ENCODE results near the gene AASDH. TPM values are rescaled to one million over a fixed set of nuclear protein-coding genes. Genes with fewer than 3 reads are reported as not detected.

Gene AASDH
- polyA plus RNA-seq, 2 of the 4 experiments (the other 2 are of a cell fraction) = 4.8 to 12.2 TPM

DNA sequence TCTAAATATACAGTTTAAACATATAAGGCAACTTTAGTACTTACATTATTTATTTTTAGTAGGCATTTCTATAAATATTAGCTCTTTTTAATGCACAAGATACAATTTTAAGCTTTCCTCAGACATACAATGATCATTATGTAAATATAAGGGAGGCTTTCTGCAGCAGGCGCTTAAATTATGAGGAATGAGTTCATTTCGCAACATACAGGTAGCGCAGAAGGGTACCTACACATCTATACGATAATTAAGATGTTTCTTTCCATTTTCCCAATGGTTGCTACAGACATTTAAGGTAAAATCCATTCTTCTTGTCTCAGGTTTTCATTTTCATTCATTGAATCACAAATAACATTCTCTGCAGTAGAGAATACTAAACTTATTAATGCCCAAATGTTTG is 1.2 kb downstream of the AASDH start:
- ATAC-seq (no peak), FAIRE-seq (no peak), DNase-seq (ENCODE audit: low read depth in 1 of 2, low spot score in 1 of 2) (no peak)
- Histone ChIP-seq H3K4me1 (peaks cover 4% of the 10 kb centered on the region; the same call in 1 of the 3 replicates), H3K4me2 (peak overlapping the region; percentile 86), H3K4me3 (peak overlapping the region; percentile 81), H3K9me3 (no peaks in the 10 kb centered on the region), H3K27ac (peak overlapping the region; percentile 92 to 97; a peak in 4 of 6 replicates)
- TF ChIP-seq EHF (CRISPR knock-in tag; IDR thresholded peaks at IDR 0.05) (no peak), CEBPB (IDR thresholded peaks at IDR 0.05) (0 out of 4 replicates have a peak, but pooled peaks of 1 of the 2 experiments have one; percentile 27)
- ChIA-PET CTCF (no interaction called here), POLR2A (interaction anchor here (0.6 to 2.4 kb wide), 8 partner anchors 13 to 632 kb away, joined by 3 to 60 read pairs (median 5); partner anchors contain the start of genes CEP135, PAICS and PPAT)
- WGBS (ENCODE audit: missing lambda C conversion rate) = 93% methylated on average over 4 of the region's 4 CpGs

DNA sequence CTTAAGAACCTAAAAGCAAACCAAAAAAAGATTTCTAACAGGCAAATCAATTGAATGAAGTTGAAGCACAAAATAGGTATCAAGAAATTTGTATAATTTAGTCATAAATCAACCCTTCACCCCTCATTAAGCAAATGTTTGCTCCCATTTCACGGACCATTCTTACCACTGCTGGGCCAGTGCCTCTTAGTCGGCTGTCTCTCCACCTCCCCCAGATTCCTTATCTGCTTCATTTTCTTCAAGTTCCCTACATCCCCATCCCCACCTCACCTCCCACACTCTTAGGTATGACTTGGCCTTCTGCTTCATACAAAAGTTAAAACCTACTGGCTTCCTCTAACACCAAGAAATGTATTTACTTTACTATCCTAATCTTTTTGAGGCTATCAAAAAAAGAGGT is 11.8 kb downstream of the AASDH start:
- ATAC-seq (no peak), FAIRE-seq (no peak), DNase-seq (ENCODE audit: low read depth in 1 of 2, low spot score in 1 of 2) (no peak)
- ChIA-PET CTCF (no interaction called here), POLR2A (no interaction called here)
- Histone ChIP-seq H3K9me3 (no peaks in the 10 kb centered on the region), H3K27ac (no peak overlapping the region), H3K4me3 (no peak overlapping the region), H3K4me1 (no peaks in the 10 kb centered on the region), H3K4me2 (no peak overlapping the region)
- TF ChIP-seq FOXS1 (CRISPR knock-in tag; IDR thresholded peaks at IDR 0.05) = no peak
- TF ChIP-seq KDM1A (IDR thresholded peaks at IDR 0.05; ENCODE audit: low read depth) = no peak
- 80% methylated on average over 2 of the region's 2 CpGs for WGBS (ENCODE audit: missing lambda C conversion rate)

DNA sequence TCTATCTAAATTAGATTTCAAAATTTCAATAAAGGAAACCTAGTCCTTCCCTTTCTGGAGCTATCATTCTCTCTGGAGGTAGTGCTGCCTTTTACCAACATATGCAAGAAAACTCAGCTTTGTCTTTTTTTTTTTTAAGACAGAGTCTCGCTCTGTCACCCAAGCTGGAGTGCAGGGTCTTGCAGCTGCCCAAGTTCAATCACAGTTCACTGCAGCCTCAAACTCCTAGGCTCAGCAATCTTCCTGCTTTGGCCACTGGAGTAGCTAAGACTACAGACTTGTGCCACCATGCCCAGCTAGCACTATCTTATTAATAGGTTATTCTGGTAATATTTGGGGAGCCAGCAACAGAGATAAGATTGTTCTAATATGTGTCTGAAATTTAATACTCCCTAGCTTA is 12.3 kb downstream of the AASDH start:
- H3K4me2 ChIP-seq = no peak overlapping the region
- ATAC-seq (no peak), DNase-seq (ENCODE audit: low read depth in 1 of 2, low spot score in 1 of 2) (no peak), FAIRE-seq (no peak)
- H3K4me3 ChIP-seq = no peak overlapping the region
- H3K27ac ChIP-seq = no peak overlapping the region
- TF ChIP-seq ZC3H11A (IDR thresholded peaks at IDR 0.05) (no peak), POLR2AphosphoS2 (conservative IDR thresholded peaks at IDR 0.05; ENCODE audit: low read length) (no peak), KDM1A (IDR thresholded peaks at IDR 0.05; ENCODE audit: low read depth) (no peak), CHD2 (IDR thresholded peaks at IDR 0.05; ENCODE audit: low read length, partially characterized antibody) (no peak), HOXB5 (CRISPR knock-in tag; IDR thresholded peaks at IDR 0.05) (no peak), FOSL2 (IDR thresholded peaks at IDR 0.05) (no peak), FOSL2 (CRISPR knock-in tag; IDR thresholded peaks at IDR 0.05) (no peak), NFE2L2 (conservative IDR thresholded peaks at IDR 0.05; ENCODE audit: low read length) (no peak), JUNB (IDR thresholded peaks at IDR 0.05) (no peak), MAFK (IDR thresholded peaks at IDR 0.05; ENCODE audit: partially characterized antibody) (no peak)
- TF ChIP-seq, protein P1, sequence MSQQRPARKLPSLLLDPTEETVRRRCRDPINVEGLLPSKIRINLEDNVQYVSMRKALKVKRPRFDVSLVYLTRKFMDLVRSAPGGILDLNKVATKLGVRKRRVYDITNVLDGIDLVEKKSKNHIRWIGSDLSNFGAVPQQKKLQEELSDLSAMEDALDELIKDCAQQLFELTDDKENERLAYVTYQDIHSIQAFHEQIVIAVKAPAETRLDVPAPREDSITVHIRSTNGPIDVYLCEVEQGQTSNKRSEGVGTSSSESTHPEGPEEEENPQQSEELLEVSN (IDR thresholded peaks at IDR 0.05; ENCODE audit: borderline replicate concordance, low read depth) = no peak
- TF ChIP-seq, protein P2, sequence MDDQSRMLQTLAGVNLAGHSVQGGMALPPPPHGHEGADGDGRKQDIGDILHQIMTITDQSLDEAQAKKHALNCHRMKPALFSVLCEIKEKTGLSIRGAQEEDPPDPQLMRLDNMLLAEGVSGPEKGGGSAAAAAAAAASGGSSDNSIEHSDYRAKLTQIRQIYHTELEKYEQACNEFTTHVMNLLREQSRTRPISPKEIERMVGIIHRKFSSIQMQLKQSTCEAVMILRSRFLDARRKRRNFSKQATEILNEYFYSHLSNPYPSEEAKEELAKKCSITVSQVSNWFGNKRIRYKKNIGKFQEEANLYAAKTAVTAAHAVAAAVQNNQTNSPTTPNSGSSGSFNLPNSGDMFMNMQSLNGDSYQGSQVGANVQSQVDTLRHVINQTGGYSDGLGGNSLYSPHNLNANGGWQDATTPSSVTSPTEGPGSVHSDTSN (IDR thresholded peaks at IDR 0.05) = no peak
- 100% methylated on average over 1 of the region's 1 CpG for WGBS (ENCODE audit: missing lambda C conversion rate)
- CTCF ChIA-PET = no interaction called here
- H3K9me3 ChIP-seq = no peaks in the 10 kb centered on the region
- no peaks in the 10 kb centered on the region for H3K4me1 ChIP-seq
- POLR2A ChIA-PET = no interaction called here

DNA sequence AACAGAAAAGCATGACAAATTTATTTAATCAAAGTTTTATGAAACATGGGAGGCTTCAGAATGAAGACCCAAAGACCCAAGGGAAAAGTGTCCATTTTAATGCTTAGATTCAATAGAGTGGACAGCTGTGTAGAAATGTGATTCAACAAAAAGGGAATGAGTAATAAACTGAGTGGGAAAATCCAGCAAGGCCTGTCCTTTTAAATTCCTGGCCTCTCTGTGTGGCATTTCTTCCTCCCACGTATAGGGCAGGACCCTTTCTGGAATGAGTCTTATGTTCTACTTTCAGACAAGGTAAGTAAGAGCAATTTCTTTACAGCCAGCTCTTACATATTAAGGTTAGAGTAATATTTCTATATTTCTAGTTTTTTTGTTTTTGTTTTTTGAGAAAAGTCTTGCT is 14.5 kb downstream of the AASDH start:
- no peaks in the 10 kb centered on the region for H3K9me3 ChIP-seq
- DNase-seq (ENCODE audit: low read depth in 1 of 2, low spot score in 1 of 2) = no peak
- WGBS (ENCODE audit: missing lambda C conversion rate) = 77% methylated on average over 1 of the region's 1 CpG
- H3K4me1 ChIP-seq = no peaks in the 10 kb centered on the region
- no peak for FAIRE-seq
- TF ChIP-seq CHD4 (IDR thresholded peaks at IDR 0.05; ENCODE audit: borderline replicate concordance) (no peak), RFX5 (IDR thresholded peaks at IDR 0.05) (no peak), EHF (CRISPR knock-in tag; IDR thresholded peaks at IDR 0.05) (no peak), MAZ (IDR thresholded peaks at IDR 0.05; ENCODE audit: borderline replicate concordance, low read depth, low read length) (no peak), HOXB5 (CRISPR knock-in tag; IDR thresholded peaks at IDR 0.05) (no peak), SMC3 (IDR thresholded peaks at IDR 0.05) (no peak), RARB (CRISPR knock-in tag; IDR thresholded peaks at IDR 0.05) (no peak), BHLHE40 (IDR thresholded peaks at IDR 0.05; ENCODE audit: low read depth, low read length) (no peak), FOSB (CRISPR knock-in tag; IDR thresholded peaks at IDR 0.05) (no peak), ZFP36 (IDR thresholded peaks at IDR 0.05; ENCODE audit: borderline replicate concordance, partially characterized antibody) (no peak), NFE2L2 (conservative IDR thresholded peaks at IDR 0.05; ENCODE audit: low read length) (no peak), KDM1A (IDR thresholded peaks at IDR 0.05; ENCODE audit: low read depth) (no peak), CBX8 (IDR thresholded peaks at IDR 0.05) (no peak), NPAS2 (CRISPR knock-in tag; IDR thresholded peaks at IDR 0.05; ENCODE audit: borderline replicate concordance) (no peak), KDM5A (IDR thresholded peaks at IDR 0.05) (no peak)
- TF ChIP-seq, protein P3, sequence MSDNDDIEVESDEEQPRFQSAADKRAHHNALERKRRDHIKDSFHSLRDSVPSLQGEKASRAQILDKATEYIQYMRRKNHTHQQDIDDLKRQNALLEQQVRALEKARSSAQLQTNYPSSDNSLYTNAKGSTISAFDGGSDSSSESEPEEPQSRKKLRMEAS (IDR thresholded peaks at IDR 0.05) = no peak
- TF ChIP-seq, protein P2 (IDR thresholded peaks at IDR 0.05) = no peak
- TF ChIP-seq, protein P4, sequence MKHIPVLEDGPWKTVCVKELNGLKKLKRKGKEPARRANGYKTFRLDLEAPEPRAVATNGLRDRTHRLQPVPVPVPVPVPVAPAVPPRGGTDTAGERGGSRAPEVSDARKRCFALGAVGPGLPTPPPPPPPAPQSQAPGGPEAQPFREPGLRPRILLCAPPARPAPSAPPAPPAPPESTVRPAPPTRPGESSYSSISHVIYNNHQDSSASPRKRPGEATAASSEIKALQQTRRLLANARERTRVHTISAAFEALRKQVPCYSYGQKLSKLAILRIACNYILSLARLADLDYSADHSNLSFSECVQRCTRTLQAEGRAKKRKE (CRISPR knock-in tag; IDR thresholded peaks at IDR 0.05; ENCODE audit: low read depth) = no peak
- H3K4me2 ChIP-seq = no peak overlapping the region
- ATAC-seq = no peak
- no peak overlapping the region for H3K27ac ChIP-seq
- CTCF ChIA-PET = no interaction called here
- no peak overlapping the region for H3K4me3 ChIP-seq
- POLR2A ChIA-PET = no interaction called here
